T-helper 1 cell treated with Interleukin-12 subunit alpha and Interleukin-12 subunit beta and Interleukin-4 antibody, amounts not matched to agents 30 ng/mL and 1 ng/mL, for 36 hours (primary cell): ENCODE data around the gene FAM98A. TPM values are rescaled to one million over a fixed set of nuclear protein-coding genes. Genes with fewer than 3 reads are reported as not detected.

Experiments
- intact Hi-C: fragments of 100-400 bp; cut with micrococcal nuclease; formaldehyde crosslinking; loops from one replicate; pipeline ENCODE4 v1.15.1; 2024
- total RNA-seq: library from RNA; stranded (reverse); gene quantifications from 2 replicates; pipeline ENCODE4 v1.2.3, GENCODE V29; 2022

The FAM98A gene
- total RNA-seq: 38.2 and 52.9 TPM in 2 replicates

- intact Hi-C loops: loop anchor here (1.0 to 5.0 kb wide), 12 partner anchors 16 to 1587 kb away; partner anchors contain the start of genes LTBP1, MEMO1, RASGRP3 and SLC30A6
Measured at GRCh38 chr2:33599175-33599942, at the start of gene FAM98A. TSS of gene FAM98A (minus strand) at chr2:33599299. CDS start at chr2:33599221, 78 bp downstream.

- intact Hi-C loops: no loop called here
Measured at GRCh38 chr2:33645861-33646260, 46.8 kb upstream of the FAM98A start.

DNA sequence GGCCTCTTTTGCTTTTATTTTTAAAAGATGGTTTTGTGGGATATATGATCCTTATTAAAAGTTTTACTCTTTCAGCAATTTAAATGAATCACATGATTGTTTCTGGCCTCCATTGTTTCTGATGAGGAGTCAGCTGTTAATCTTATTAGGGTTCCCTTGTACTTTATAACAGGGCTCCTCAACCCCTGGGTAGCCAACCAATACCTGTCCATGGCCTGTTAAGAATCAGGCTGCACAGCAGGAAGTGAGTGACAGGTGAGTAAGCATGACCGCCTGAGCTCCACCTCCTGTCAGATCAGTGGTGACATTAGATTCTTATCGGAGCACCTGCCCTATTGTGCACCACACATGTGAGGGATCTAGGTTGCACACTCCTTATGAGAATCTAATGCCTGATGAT is 45.1 kb upstream of the FAM98A start:
- intact Hi-C loops: no loop called here

- intact Hi-C loops: no loop called here
Measured at GRCh38 chr2:33636001-33636400, 36.9 kb upstream of the FAM98A start.

- intact Hi-C loops: no loop called here
Measured at GRCh38 chr2:33634261-33634910, 35.3 kb upstream of the FAM98A start.

DNA sequence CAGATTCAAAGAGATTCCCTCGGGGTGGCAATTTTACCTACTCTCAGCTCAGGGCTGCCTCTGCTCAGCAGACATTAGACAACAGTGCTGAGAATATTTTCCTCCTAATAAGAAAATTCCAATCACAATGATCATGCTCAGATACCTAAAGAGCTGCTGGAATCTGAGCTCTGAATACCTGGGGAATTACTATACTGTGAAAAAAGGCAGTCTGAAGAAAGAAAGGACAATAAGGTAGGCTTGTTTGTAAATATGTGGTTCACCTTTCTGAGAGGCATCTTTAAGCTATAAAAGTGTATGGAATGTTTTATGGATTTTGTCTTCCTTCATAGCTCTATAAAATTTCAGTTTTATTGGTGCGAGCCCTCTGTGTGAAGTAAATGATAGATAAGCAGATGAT is 34.2 kb upstream of the FAM98A start:
- intact Hi-C loops: no loop called here

- intact Hi-C loops: no loop called here
Measured at GRCh38 chr2:33632831-33633230, 33.7 kb upstream of the FAM98A start.

DNA sequence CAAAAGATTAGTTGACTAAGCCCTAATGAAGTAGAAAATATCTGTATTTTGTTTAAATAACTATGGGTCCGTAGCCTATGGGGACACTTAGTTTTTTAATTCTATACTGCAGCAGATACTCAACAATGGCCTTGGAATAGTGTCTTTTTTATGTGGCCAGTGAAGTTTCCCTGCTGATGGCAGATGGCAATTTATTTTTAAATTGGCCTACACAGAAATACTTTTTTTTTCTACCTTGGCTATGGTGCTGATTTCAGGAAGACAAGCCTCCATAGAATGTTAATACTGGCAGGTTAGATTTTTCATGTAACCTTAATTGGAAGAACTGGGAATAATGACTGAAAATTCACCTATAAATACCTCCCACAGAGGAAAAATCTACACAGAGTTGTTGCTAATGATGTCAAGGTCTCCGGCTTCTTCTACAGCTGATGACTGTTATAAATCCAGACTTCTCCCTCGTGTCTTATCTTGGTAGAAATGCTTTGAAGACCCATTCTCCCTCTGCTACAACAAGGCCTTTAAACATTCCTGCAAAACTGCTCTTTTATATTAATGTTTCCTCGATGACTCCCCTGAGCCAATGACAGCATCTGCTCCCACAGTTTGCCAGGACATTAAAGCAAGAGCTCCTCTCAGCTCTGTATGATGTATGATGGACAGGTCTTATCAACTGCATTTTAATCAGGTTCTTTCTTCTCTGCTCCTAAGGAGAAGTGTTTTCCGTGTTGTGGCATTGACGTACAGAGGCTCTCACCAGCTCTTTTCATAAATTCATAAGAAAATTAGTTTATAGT is 29.1 kb upstream of the FAM98A start:
- intact Hi-C loops: no loop called here

DNA sequence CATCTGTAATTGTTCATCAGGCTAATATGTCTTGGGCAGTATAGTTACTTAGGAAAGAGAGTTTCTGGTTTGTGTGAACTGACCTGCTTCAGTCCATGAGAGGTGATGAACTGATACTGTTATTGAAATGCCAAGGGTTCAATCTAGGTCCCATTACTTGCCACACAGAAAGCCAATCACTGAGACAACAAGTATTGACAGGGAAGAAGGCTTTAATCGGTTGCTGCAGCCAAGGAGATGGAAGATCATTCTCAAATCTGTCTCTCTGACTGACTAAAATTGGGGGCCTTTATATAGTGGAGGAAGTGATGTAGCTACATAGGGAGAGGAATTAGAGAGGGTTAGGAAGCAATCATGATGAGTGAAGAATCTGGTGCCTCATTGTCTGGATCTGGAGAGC is 19.9 kb upstream of the FAM98A start:
- intact Hi-C loops: no loop called here

- intact Hi-C loops: no loop called here
Measured at GRCh38 chr2:33617989-33618388, 18.9 kb upstream of the FAM98A start.

DNA sequence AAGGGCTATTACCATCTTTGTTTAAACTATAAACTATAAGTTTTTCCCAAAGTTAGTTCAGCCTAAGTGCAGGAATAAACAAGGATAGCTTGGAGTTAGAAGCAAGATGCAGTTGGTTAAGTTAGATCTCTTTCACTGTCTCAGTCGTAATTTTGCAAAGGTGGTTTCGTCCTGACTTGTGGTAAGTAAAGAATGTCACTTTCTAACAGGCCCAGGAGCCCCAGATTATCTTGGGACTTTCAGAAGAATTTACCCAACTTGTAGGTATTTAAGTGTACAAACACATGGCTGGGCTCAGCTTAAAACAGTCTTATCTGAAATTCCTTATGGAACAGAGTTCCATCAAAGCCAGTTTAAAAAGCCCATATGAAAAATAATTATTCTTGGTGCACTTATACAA is 18.3 kb upstream of the FAM98A start:
- intact Hi-C loops: no loop called here

DNA sequence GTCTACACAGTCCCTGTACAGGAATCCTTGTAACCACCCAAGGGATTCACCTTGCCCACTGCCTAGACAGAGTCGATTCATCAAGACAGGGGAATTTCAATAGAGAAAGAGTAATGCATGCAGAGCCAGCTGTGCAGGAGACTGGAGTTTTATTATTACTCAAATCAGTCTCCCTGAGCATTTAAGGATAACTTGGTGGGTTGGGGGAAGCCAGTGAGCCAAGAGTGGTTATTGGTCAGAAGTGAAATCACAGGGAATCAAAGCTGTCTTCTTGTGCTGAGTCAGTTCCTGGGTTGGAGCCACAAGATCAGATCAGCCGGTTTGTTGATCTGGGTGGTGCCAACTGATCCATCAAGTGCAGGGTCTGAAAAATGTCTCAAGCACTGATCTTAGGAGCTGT is 17.8 kb upstream of the FAM98A start:
- intact Hi-C loops: no loop called here

GRCh38 chr2:33614190-33614589 is 15.1 kb upstream of the FAM98A start:
- intact Hi-C loops: no loop called here

DNA sequence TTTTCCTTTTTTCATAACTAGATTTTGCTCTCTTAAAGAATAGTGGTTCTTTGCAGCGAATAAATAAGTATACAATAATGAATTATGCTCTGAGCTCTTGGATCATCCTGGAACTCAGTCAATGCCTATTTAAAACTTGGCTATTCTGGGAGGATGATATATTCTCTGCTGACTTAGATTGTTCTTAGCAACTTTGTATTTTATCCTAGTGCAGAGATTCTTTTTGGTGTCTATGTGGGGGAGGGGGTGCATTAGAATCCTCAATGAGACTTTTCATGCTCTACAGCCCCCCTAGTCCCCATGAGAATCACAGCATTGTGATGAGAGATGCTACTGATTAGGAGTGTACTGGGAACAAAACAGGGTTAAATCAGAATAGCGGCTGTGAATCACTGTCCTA is 8.8 kb upstream of the FAM98A start:
- intact Hi-C loops: no loop called here

DNA sequence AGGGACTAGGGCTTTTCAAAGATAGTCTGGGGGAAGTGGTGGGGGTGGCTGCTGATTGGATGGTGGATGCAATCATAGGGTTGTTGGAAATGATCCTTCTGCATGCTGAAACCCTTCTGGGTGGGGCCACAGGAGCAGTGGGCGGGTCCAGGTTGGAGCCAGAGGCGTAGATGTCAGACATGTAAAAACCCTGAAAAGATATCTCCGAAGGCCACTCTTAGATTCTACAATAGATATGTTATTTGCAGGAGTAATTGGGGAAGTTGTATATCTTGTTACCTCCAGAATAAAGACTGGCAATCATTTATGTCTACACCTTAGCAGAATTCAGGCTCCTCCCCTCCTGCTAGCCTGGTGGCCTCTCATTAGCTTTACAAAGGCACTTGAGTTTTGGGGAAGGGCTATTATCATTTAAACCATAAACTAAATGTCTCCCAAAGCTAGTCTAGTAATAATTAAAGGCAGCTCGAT is 8.2 kb upstream of the FAM98A start:
- intact Hi-C loops: no loop called here

DNA sequence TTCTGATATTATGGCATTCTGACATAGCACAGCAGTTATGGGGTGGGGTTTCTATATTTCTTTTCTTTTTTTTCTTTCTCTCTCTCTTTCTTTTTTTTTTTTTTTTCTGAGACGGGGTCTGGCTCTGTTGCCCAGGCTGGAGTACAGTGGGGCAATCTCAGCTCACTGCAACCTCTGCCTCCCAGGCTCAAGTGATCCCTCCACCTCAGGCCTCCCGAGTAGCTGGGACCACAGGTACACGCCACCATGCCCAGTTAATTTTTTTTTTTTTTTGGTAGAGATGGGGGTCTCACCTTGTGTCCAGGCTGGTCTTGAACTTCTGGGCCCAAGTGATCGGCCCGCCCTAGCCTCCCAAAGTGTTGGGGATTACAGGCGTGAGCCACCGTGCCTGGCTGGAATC is 7.5 kb upstream of the FAM98A start:
- intact Hi-C loops: no loop called here

GRCh38 chr2:33606100-33606499 is 7.0 kb upstream of the FAM98A start:
- intact Hi-C loops: no loop called here

- intact Hi-C loops: no loop called here
Measured at GRCh38 chr2:33605056-33605455, 6.0 kb upstream of the FAM98A start.

- intact Hi-C loops: no loop called here
Measured at GRCh38 chr2:33603416-33603815, 4.3 kb upstream of the FAM98A start.

DNA sequence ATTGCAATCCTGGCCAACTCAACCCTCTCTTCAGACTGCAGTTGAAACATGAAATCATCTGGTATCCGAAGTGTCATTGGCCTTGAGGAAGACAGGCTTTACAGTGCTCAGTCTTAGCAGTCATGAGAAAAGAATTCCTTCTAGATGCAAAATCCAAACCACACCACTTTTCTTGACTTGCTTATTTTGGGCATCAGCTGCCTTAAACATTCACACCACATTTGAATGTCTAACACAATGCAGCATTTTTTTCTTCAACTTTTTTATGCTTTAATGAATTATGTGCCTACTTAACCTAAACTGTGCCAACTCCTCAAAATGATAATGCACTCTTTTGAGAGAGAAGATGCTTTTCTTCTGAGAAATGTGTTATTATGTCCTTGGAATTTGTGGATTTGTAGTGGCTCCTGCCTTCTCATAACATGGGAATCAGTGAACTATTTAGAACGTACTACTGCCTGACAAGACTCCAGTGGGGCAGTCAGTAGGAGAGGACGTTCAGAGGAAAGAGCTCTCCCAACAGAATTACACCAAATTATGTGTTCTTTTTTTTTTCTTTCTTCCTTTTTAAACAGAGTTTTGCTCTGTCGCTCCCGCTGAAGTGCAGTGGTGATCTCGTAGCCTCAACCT is 3.2 kb upstream of the FAM98A start:
- intact Hi-C loops: no loop called here

GRCh38 chr2:33599943-33600192 is 769 bp upstream of the FAM98A start:
- intact Hi-C loops: loop anchor here (1.0 to 5.0 kb wide), 12 partner anchors 17 to 1588 kb away; partner anchors contain the start of genes LTBP1, MEMO1, RASGRP3 and SLC30A6
